HG02678 (cell line): ENCODE data around the gene SLC2A3.
"Not testable (repeated sequence)": the region's sequence is repeated elsewhere in the genome, so short reads cannot be mapped to it uniquely, and the experiment has no call there.

Experiments
- ATAC-seq: cut with Tn5 transposase; IDR thresholded peaks from one replicate; pipeline ENCODE4 v1.9.1; 2021; ENCODE audit warnings: mild to moderate bottlenecking, moderate library complexity; ENCODE audit not compliant: unreplicated experiment

Gene SLC2A3

GRCh38 chr12:7935590-7936581 is at the start of gene SLC2A3:
TSS of gene SLC2A3 (minus strand) at chr12:7936187. CDS start at chr12:7936034, 153 bp downstream.
- ATAC-seq = peak; percentile 40

- no peak for ATAC-seq
Measured at GRCh38 chr12:7984900-7985299, 48.9 kb upstream of the SLC2A3 start.

- ATAC-seq = not testable (repeated sequence)
Measured at GRCh38 chr12:7983460-7983859, 47.5 kb upstream of the SLC2A3 start.

- not testable (repeated sequence) for ATAC-seq
Measured at GRCh38 chr12:7983019-7983418, 47.0 kb upstream of the SLC2A3 start.

GRCh38 chr12:7982332-7982735 is 46.3 kb upstream of the SLC2A3 start:
- not testable (repeated sequence) for ATAC-seq

GRCh38 chr12:7981446-7981845 is 45.5 kb upstream of the SLC2A3 start:
- ATAC-seq = no peak

- peak; percentile 80 for ATAC-seq
Measured at GRCh38 chr12:7977351-7978124, 41.6 kb upstream of the SLC2A3 start.

GRCh38 chr12:7973457-7973825 is 37.5 kb upstream of the SLC2A3 start:
- no peak for ATAC-seq

GRCh38 chr12:7972734-7973456 is 36.9 kb upstream of the SLC2A3 start:
- ATAC-seq = no peak

GRCh38 chr12:7972269-7972668 is 36.3 kb upstream of the SLC2A3 start:
- ATAC-seq = not testable (repeated sequence)

- ATAC-seq = not testable (repeated sequence)
Measured at GRCh38 chr12:7971765-7972164, 35.8 kb upstream of the SLC2A3 start.

- ATAC-seq = peak; percentile 96
Measured at GRCh38 chr12:7970475-7971252, 34.7 kb upstream of the SLC2A3 start.

GRCh38 chr12:7966563-7966962 is 30.6 kb upstream of the SLC2A3 start:
- ATAC-seq = no peak

- not testable (repeated sequence) for ATAC-seq
Measured at GRCh38 chr12:7964669-7965068, 28.7 kb upstream of the SLC2A3 start.

GRCh38 chr12:7961395-7962178 is 25.6 kb upstream of the SLC2A3 start:
- ATAC-seq = no peak

- peak; percentile 54 for ATAC-seq
Measured at GRCh38 chr12:7959701-7960121, 23.7 kb upstream of the SLC2A3 start.

GRCh38 chr12:7959278-7959677 is 23.3 kb upstream of the SLC2A3 start:
- no peak for ATAC-seq

GRCh38 chr12:7954877-7955276 is 18.9 kb upstream of the SLC2A3 start:
- ATAC-seq = not testable (repeated sequence)

- ATAC-seq = not testable (repeated sequence)
Measured at GRCh38 chr12:7954418-7954817, 18.4 kb upstream of the SLC2A3 start.
